ENCODE data around the gene NEK4. TPM values are rescaled to one million over a fixed set of nuclear protein-coding genes. Genes with fewer than 3 reads are reported as not detected.

The NEK4 gene
- total RNA-seq = 14.7 and 22.5 TPM in 2 replicates
- 11.2 and 12.4 TPM in 2 replicates for polyA plus RNA-seq

GRCh38 chr3:52770496-52771333, at the start of gene NEK4:
Gene NEK4 (minus strand): TSS chr3:52770940. CDS start chr3:52770746, 194 bp downstream.
- Histone ChIP-seq H3K4me3 (peak within 1 kb of the TSS; percentile 82), H3K9me3 (ENCODE audit: low read depth) (no peaks in the 10 kb centered on the region), H3K4me1 (ENCODE audit: low read depth) (peaks cover 11% of the 10 kb centered on the region), H3K27me3 (no peaks in the 10 kb centered on the region), H3K27ac (peak within 1 kb of the TSS; percentile 86), H3K36me3 (peaks cover 8% of the 10 kb centered on the region)
- no peak for TF ChIP-seq CTCF (IDR thresholded peaks at IDR 0.05; ENCODE audit: low read depth, low read length)
- DNase-seq (ENCODE audit: low read depth in 1 of 2, low spot score in 1 of 2) = peak; percentile 93 to 97

GRCh38 chr3:52819936-52820335, 49.2 kb upstream of the NEK4 start:
- H3K4me3 ChIP-seq = no peak overlapping the region
- H3K27ac ChIP-seq = no peak overlapping the region
- peaks cover 5% of the 10 kb centered on the region for H3K4me1 ChIP-seq (ENCODE audit: low read depth)
- H3K9me3 ChIP-seq (ENCODE audit: low read depth) = no peaks in the 10 kb centered on the region
- TF ChIP-seq CTCF (IDR thresholded peaks at IDR 0.05; ENCODE audit: low read depth, low read length) = no peak
- DNase-seq (ENCODE audit: low read depth in 1 of 2, low spot score in 1 of 2) = peak in 1 of 2 donors; percentile 41
- H3K27me3 ChIP-seq = no peaks in the 10 kb centered on the region
- H3K36me3 ChIP-seq = no peaks in the 10 kb centered on the region

GRCh38 chr3:52817860-52818259, 47.1 kb upstream of the NEK4 start:
- Histone ChIP-seq H3K4me1 (ENCODE audit: low read depth) (peaks cover 5% of the 10 kb centered on the region), H3K36me3 (no peaks in the 10 kb centered on the region), H3K27me3 (no peaks in the 10 kb centered on the region), H3K27ac (no peak overlapping the region), H3K4me3 (no peak overlapping the region), H3K9me3 (ENCODE audit: low read depth) (no peaks in the 10 kb centered on the region)
- no peak for DNase-seq (ENCODE audit: low read depth in 1 of 2, low spot score in 1 of 2)
- no peak for TF ChIP-seq CTCF (IDR thresholded peaks at IDR 0.05; ENCODE audit: low read depth, low read length)

GRCh38 chr3:52817221-52817620, 46.5 kb upstream of the NEK4 start:
- Histone ChIP-seq H3K4me3 (no peak overlapping the region), H3K27me3 (no peaks in the 10 kb centered on the region), H3K9me3 (ENCODE audit: low read depth) (no peaks in the 10 kb centered on the region), H3K4me1 (ENCODE audit: low read depth) (peaks cover 5% of the 10 kb centered on the region), H3K27ac (no peak overlapping the region), H3K36me3 (no peaks in the 10 kb centered on the region)
- no peak for DNase-seq (ENCODE audit: low read depth in 1 of 2, low spot score in 1 of 2)
- no peak for TF ChIP-seq CTCF (IDR thresholded peaks at IDR 0.05; ENCODE audit: low read depth, low read length)

GRCh38 chr3:52816654-52817053, 45.9 kb upstream of the NEK4 start:
- no peaks in the 10 kb centered on the region for H3K27me3 ChIP-seq
- no peaks in the 10 kb centered on the region for H3K9me3 ChIP-seq (ENCODE audit: low read depth)

More at GRCh38 chr3:52816654-52817053, 45.9 kb upstream of the NEK4 start:
- no peak overlapping the region for H3K4me3 ChIP-seq
- peaks cover 5% of the 10 kb centered on the region for H3K4me1 ChIP-seq (ENCODE audit: low read depth)
- H3K27ac ChIP-seq = no peak overlapping the region
- H3K36me3 ChIP-seq = no peaks in the 10 kb centered on the region
- no peak for TF ChIP-seq CTCF (IDR thresholded peaks at IDR 0.05; ENCODE audit: low read depth, low read length)
- DNase-seq (ENCODE audit: low read depth in 1 of 2, low spot score in 1 of 2) = no peak

All from cardiac muscle cell (in vitro differentiated cells and primary cell).